ENCODE data around the gene ANO6. TPM values are rescaled to one million over a fixed set of nuclear protein-coding genes. Genes with fewer than 3 reads are reported as not detected.

ANO6 gene
- total and polyA plus RNA-seq, 2 of the 4 experiments (the other 2 are of a cell fraction): 21.6 to 41.0 TPM

DNA sequence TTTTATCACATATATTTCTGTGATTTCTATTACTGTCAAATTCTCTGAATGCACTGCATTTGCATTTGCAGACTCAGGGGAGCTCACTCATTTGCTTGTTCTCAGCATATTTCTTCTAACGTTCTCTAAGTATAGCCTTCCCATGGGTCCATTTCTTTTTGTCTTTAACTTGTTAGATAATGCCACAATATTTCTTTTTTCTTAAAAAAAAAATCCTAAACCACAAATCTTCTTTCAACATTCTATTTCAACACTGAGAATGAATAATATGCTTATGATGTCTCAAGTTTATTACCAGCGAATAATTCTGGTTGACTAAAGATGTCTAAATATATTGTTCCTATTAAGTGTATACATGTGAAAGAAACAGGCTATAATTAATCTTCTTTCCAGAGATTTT lies 200.2 kb downstream of the ANO6 start:
- TF ChIP-seq RCOR1 (IDR thresholded peaks at IDR 0.05; ENCODE audit: insufficient replicate concordance, low read length): no peak
- Histone ChIP-seq H2AK9ac (replicated peaks; ENCODE audit: low read depth, low read length, poor library complexity) (no peak overlapping the region), H3K36me3 (ENCODE audit: control insufficient read depth, insufficient read depth, low read length) (peaks cover 17% of the 10 kb centered on the region), H3K4ac (ENCODE audit: low read depth, low read length) (no peak overlapping the region), H4K91ac (ENCODE audit: insufficient read depth, low read depth, low read length) (no peak overlapping the region), H3K18ac (ENCODE audit: low read depth, low read length) (no peak overlapping the region), H2BK120ac (ENCODE audit: low read depth, low read length) (no peak overlapping the region), H3K4me1 (ENCODE audit: control insufficient read depth, insufficient read depth, low read length) (peaks cover 4% of the 10 kb centered on the region; the same call in 1 of the 2 replicates), H3K4me2 (ENCODE audit: low read depth, low read length) (no peak overlapping the region), H2BK15ac (ENCODE audit: low read depth, low read length) (no peak overlapping the region), H2BK5ac (ENCODE audit: low read depth, low read length, poor library complexity, severe bottlenecking) (peak overlapping the region; percentile 85), H3K79me1 (ENCODE audit: low read depth in 1 of 2, low read length in 2 of 2) (peaks cover 7 to 16% of the 10 kb centered on the region in 2 experiments; a peak in 3 of 4 replicates), H2AK5ac (ENCODE audit: low read depth, low read length) (no peak overlapping the region), H3K56ac (ENCODE audit: extremely low read depth, insufficient read depth, low read length) (no peak overlapping the region), H3K4me3 (ENCODE audit: insufficient read depth, low read depth, low read length) (no peak overlapping the region), H3K23ac (ENCODE audit: low read depth, low read length) (no peak overlapping the region), H3K9me1 (ENCODE audit: insufficient read depth, low read length) (peaks cover 13% of the 10 kb centered on the region), H2BK20ac (ENCODE audit: low read depth, low read length) (no peak overlapping the region), H3K27me3 (ENCODE audit: control insufficient read depth, insufficient read depth, low read length) (no peaks in the 10 kb centered on the region), H4K20me1 (ENCODE audit: insufficient read depth, low read length) (peaks cover 3% of the 10 kb centered on the region; the same call in 1 of the 2 replicates), H4K8ac (ENCODE audit: low read depth in 2 of 2, low read length in 2 of 2) (no peak overlapping the region), H3K9ac (ENCODE audit: low read depth, low read length) (no peak overlapping the region), H2AFZ (replicated peaks; ENCODE audit: low read length, poor library complexity) (no peak overlapping the region), H4K5ac (ENCODE audit: low read depth, low read length) (no peak overlapping the region), H3K14ac (replicated peaks; ENCODE audit: low read depth, low read length) (no peak overlapping the region), H3K9me3 (ENCODE audit: control insufficient read depth, insufficient read depth, low read length) (no peaks in the 10 kb centered on the region), H3K27ac (ENCODE audit: insufficient read depth, low read length) (no peak overlapping the region)
- ChIA-PET POLR2A (ENCODE audit: unreplicated experiment) (no interaction called here), CTCF (no interaction called here)
- dilution Hi-C loops (cut with HindIII; ENCODE audit: low sequenced_read_pairs, unreplicated experiment) (no loop called here), intact Hi-C loops (cut with micrococcal nuclease) (no loop called here), in situ Hi-C loops (cut with MboI; ENCODE audit: low sequenced_read_pairs) (no loop called here)
- ATAC-seq (ENCODE audit: low read depth) (no peak), DNase-seq (no peak)
- no CpG with 5 or more reads among the region's 2 CpGs for WGBS, 2 experiments (ENCODE audit: extremely low coverage in 2 of 2, insufficient read length in 1 of 2)
- BruUV-seq (replicated peaks): no TSS peak

Data from IMR-90 (cell line).